GM12872 (cell line): ENCODE measurements around the gene PTPRK.

ENCODE experiments used
- CTCF ChIP-seq: IDR thresholded peaks from 3 replicates; pipeline ENCODE4 v1.5.1; 2011; ENCODE audit warnings: low read depth, mild to moderate bottlenecking, low read length, moderate library complexity; ENCODE audit not compliant: insufficient read depth

Gene PTPRK

GRCh38 chr6:128156321-128157111, 363.9 kb downstream of the PTPRK start:
- TF ChIP-seq CTCF = no peak

DNA sequence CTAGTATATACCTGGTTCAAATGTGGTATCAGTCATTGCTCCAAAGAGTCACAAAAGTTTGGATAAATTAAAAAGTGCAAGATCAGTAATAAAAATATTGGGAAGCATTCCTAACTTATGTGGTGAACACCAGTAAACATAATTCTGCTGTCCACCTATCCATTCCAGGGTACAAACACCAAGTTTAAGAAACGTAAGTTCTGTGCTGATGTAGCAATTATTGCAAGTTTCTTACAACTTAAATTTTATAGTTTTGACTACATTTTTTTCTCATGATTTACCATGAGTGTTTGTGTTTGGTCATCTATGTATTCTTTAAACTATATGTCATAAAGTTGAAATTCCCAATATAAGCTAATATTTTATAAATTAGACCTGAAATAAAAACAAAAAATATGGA, 364.6 kb downstream of the PTPRK start:
- no peak for TF ChIP-seq CTCF

GRCh38 chr6:128152551-128152950, 367.8 kb downstream of the PTPRK start:
- TF ChIP-seq CTCF = no peak

DNA sequence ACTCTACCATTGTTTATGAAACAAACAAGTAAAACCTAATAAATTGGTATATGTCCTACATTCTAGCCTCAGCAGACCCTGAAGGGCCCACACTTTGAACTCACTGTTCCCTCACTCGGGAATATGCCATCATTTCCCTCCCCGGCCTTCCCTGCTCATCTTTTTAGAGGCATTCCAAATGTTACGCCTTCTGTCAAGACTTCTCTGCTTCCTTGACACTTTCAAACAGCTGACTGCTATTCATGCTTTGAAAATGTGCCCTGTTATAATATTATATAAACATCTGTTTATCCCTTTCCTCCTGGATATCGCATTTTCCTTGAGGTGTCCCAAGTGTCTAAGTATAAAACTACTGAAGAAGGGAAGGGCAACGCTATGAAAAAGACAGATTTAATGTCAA, 370.0 kb downstream of the PTPRK start:
- TF ChIP-seq CTCF = no peak

- TF ChIP-seq CTCF = no peak
Observed at GRCh38 chr6:128149796-128150195, 370.6 kb downstream of the PTPRK start.

GRCh38 chr6:128144320-128144719, 376.1 kb downstream of the PTPRK start:
- no peak for TF ChIP-seq CTCF

DNA sequence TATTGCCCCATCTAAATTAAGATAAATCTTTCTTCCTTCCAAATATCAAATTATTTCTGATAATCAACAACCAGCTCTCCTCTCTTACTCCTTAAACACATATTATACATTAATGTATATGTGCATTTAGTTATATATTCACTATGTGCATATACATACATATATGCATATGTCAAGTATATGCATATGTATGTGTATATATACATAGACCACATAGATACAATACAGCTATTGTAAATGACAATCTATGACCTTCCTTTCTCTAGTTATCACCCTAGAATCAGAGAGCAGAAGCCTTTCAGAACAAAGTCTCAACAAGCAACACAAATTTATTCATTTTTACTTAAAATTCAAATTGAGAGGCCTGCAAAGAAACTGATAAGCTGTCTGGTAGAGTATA, 378.5 kb downstream of the PTPRK start:
- no peak for TF ChIP-seq CTCF
